Gastroesophageal sphincter (tissue), 4 donors: ENCODE results near the gene DNAJC11. TPM values are rescaled to one million over a fixed set of nuclear protein-coding genes. Genes with fewer than 3 reads are reported as not detected.

Experiments used
- ATAC-seq: fragments of 150-250 bp; one replicate; pipeline ENCODE4 v1.9.1; 2016; ENCODE audit warnings: mild to moderate bottlenecking, moderate library complexity
- H3K27ac ChIP-seq, 4 donors: fragments of 200-600 bp; sonication (generic) in 3 of 4; 1 replicate in 3 of 4; 2 replicates in 1 of 4; pipeline ENCODE4 v1.5.1; 2016 to 2019
- H3K27me3 ChIP-seq: fragments of 200-600 bp; sonication (generic); one replicate; pipeline ENCODE4 v1.5.1; 2019
- H3K36me3 ChIP-seq, 2 donors: fragments of 200-600 bp; sonication (generic); one replicate each; pipeline ENCODE4 v1.5.1; 2019; ENCODE audit warnings: control low read depth in 1 of 2
- H3K4me1 ChIP-seq, 3 donors: fragments of 200-600 bp; sonication (generic); 1 replicate in 2 of 3; 2 replicates in 1 of 3; pipeline ENCODE4 v1.5.1; 2016 to 2019; ENCODE audit warnings: control low read depth in 2 of 3
- H3K4me3 ChIP-seq, 2 donors: fragments of 200-600 bp; sonication (generic); one replicate each; pipeline ENCODE4 v1.5.1; 2019; ENCODE audit warnings: mild to moderate bottlenecking in 1 of 2, moderate library complexity in 1 of 2
- H3K9me3 ChIP-seq, 3 donors: fragments of 200-600 bp; sonication (generic); one replicate each; pipeline ENCODE4 v1.5.1; 2017 to 2019; ENCODE audit warnings: control low read depth in 2 of 3
- EP300 ChIP-seq: sonication (generic); formaldehyde crosslinking; IDR thresholded peaks from one replicate; pipeline ENCODE4 v1.6.1; 2017; ENCODE audit warnings: antibody characterized with exemption, mild to moderate bottlenecking
- POLR2A ChIP-seq, 2 donors: fragments of 450-650 bp; IDR thresholded peaks; one replicate each; pipeline ENCODE4 v1.6.1; 2017; ENCODE audit warnings: antibody characterized with exemption in 2 of 2, mild to moderate bottlenecking in 2 of 2, moderate library complexity in 1 of 2
- POLR2AphosphoS5 ChIP-seq: sonication (generic); formaldehyde crosslinking; IDR thresholded peaks from one replicate; pipeline ENCODE4 v1.6.1; 2017; ENCODE audit warnings: antibody characterized with exemption
- WGBS, 2 donors: methylation state at CpG; one replicate each; pipeline ENCODE4 v1.1.5; 2018; ENCODE audit warnings: low coverage in 1 of 2; 5-methylcytosine and 5-hydroxymethylcytosine counted together
- total RNA-seq, 4 donors: library from RNA; depleted of rRNA; stranded (reverse); fragments of >200 nt; gene quantifications; one replicate each; pipeline ENCODE4 v1.1.0, GENCODE V29; 2016
- TF ChIP-seq, protein P1 (sequence below), 4 experiments: fragments of 200-600 bp in 2 of 4; fragments of 450-650 bp in 2 of 4; sonication (generic) in 1 of 4; IDR thresholded peaks; one replicate each; pipeline ENCODE4 v1.5.1; 2017 to 2019; ENCODE audit warnings: antibody characterized with exemption in 4 of 4, mild to moderate bottlenecking in 2 of 4, moderate library complexity in 2 of 4

The DNAJC11 gene
- total RNA-seq, 4 donors from 2014 or later: 20.9 to 51.7 (median 30.8) TPM

DNA sequence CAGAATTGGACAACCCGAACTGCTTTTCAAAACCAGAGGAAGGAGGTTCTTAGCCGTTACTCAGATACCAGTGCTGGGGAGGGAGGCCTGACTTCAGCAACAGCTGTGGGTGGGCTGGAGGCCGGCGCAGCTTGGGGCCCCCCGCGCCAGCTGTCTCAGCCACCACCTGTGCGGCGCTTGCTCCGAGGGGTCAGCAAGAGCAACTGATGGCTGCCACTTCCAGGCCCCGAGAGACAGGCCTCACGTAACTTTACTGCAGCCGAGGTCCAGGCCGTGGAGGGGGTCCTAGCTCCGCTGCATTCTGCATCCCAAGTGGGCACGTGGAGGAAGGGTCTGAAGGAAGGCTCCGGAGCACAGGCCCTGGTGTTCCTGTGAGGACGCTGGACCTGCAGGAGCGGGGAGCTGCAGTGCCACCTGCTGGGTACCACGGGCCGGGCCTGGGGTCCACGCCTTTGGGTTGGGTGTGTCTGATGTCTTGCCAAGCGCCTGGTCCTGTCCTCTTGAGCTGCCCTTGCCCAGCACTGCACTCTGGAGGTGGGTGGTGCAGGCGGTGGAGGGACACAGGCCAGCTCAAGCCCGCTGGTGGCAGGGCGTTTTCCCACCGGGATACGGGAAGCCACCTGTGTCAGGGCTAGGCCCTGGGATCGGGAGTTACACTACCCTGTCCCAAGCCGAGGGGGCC lies 67.1 kb downstream of the DNAJC11 start:
- Histone ChIP-seq H3K9me3 (no peaks in the 10 kb centered on the region), H3K27me3 (no peaks in the 10 kb centered on the region), H3K36me3 (peaks cover 0 to 100% of the 10 kb centered on the region in 2 donors), H3K4me1 (peaks cover 0 to 19% (median 0%) of the 10 kb centered on the region in 3 donors), H3K4me3 (no peak overlapping the region), H3K27ac (peak overlapping the region in 2 of 4 donors; percentile 38 to 40)
- peak; percentile 70 for ATAC-seq
- TF ChIP-seq, protein P1, sequence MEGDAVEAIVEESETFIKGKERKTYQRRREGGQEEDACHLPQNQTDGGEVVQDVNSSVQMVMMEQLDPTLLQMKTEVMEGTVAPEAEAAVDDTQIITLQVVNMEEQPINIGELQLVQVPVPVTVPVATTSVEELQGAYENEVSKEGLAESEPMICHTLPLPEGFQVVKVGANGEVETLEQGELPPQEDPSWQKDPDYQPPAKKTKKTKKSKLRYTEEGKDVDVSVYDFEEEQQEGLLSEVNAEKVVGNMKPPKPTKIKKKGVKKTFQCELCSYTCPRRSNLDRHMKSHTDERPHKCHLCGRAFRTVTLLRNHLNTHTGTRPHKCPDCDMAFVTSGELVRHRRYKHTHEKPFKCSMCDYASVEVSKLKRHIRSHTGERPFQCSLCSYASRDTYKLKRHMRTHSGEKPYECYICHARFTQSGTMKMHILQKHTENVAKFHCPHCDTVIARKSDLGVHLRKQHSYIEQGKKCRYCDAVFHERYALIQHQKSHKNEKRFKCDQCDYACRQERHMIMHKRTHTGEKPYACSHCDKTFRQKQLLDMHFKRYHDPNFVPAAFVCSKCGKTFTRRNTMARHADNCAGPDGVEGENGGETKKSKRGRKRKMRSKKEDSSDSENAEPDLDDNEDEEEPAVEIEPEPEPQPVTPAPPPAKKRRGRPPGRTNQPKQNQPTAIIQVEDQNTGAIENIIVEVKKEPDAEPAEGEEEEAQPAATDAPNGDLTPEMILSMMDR (IDR thresholded peaks at IDR 0.05): peak in 3 of 4 experiments; percentile 38 to 77 (median 54)
- peak; percentile 51 for TF ChIP-seq POLR2AphosphoS5
- no peak for TF ChIP-seq EP300
- TF ChIP-seq POLR2A (IDR thresholded peaks at IDR 0.05): no peak
- 72% methylated on average over 5 of the region's 29 CpGs; no CpG with 5 or more reads in 1 of the 2 donors for WGBS, 2 donors

DNA sequence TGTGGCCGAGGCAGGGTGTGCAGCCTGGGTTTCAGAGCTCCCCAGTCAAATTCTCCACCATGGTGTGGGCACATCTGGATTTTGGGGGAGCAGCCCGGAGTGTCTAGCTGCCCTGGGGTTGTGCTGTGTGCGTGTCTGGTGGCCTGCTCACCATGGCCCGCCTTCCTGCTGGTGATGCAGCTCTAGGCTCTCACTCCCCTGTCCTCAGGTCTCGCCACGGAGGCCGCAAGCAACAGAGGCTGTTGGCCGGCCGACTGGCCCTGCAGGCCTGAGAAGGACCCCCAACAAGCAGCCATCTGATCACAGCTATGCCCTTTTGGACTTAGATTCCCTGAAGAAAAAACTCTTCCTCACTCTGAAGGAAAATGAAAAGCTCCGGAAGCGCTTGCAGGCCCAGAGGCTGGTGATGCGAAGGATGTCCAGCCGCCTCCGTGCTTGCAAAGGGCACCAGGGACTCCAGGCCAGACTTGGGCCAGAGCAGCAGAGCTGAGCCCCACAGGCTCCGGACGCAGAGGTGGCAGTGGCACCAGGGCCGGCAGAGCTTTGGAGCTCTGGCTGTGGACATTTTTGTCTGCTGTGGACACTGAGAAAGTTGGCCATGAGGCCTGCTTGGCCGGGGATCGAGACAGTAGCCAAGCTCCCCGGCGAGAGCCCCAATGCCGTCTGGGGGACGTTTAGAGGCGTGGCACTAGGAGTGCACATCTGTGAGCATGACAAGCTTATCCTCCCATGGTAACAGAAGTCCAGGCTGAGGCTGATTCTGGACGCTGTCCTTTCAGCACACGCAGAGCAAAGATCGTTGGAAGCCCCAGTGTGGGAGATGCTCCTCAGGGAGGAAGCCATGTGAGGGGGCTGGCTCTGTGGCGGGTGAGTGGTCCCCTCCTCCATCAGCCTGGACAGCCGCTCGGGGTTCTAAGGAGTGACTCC lies 68.8 kb downstream of the DNAJC11 start:
- WGBS, 2 donors: 78 to 88% methylated on average over 1 to 4 of the region's 30 CpGs
- Histone ChIP-seq H3K27me3 (no peaks in the 10 kb centered on the region), H3K9me3 (no peaks in the 10 kb centered on the region), H3K36me3 (peaks cover 0 to 100% of the 10 kb centered on the region in 2 donors), H3K4me3 (no peak overlapping the region), H3K27ac (no peak overlapping the region), H3K4me1 (peaks cover 0 to 27% (median 0%) of the 10 kb centered on the region in 3 donors)
- TF ChIP-seq POLR2A (IDR thresholded peaks at IDR 0.05): no peak
- ATAC-seq: no peak

DNA sequence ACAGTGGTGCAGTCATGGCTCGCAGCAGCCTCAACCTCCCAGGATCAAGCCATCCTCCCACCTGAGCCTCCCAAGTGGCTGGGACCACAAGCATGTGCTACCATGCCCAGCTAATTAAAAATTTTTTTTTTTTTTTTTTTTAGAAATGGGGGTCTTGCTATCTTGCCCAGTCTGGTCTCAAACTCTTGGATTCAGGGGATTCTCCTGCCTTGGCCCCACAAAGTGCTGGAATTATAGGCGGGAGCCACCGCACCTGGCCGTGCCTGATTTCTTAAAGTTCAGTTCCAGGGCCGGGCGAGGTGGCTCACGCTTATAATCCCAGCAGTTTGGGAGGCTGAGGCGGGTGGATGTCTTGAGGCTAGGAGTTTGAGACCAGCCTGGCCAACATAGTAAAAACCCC lies 70.6 kb downstream of the DNAJC11 start:
- TF ChIP-seq, protein P1 (IDR thresholded peaks at IDR 0.05): no peak
- TF ChIP-seq POLR2AphosphoS5 (no peak), EP300 (no peak), POLR2A (IDR thresholded peaks at IDR 0.05) (no peak)
- H3K27me3 ChIP-seq: no peaks in the 10 kb centered on the region
- no peak overlapping the region for H3K27ac ChIP-seq
- no peak for ATAC-seq
- peaks cover 0 to 40% (median 8%) of the 10 kb centered on the region in 3 donors for H3K4me1 ChIP-seq
- WGBS, 2 donors: 71 to 96% methylated on average over 1 to 7 of the region's 8 CpGs
- no peak overlapping the region for H3K4me3 ChIP-seq
- no peaks in the 10 kb centered on the region for H3K9me3 ChIP-seq
- peaks cover 0 to 92% of the 10 kb centered on the region in 2 donors for H3K36me3 ChIP-seq

- TF ChIP-seq EP300 (no peak), POLR2A (IDR thresholded peaks at IDR 0.05) (no peak), POLR2AphosphoS5 (no peak)
- TF ChIP-seq, protein P1 (IDR thresholded peaks at IDR 0.05): no peak
- no peak overlapping the region for H3K4me3 ChIP-seq
- peaks cover 0 to 44% (median 9%) of the 10 kb centered on the region in 3 donors for H3K4me1 ChIP-seq
- no CpG with 5 or more reads among the region's 8 CpGs for WGBS, 2 donors
- H3K27me3 ChIP-seq: no peaks in the 10 kb centered on the region
- H3K27ac ChIP-seq: no peak overlapping the region
- ATAC-seq: no peak
- no peaks in the 10 kb centered on the region for H3K9me3 ChIP-seq
- H3K36me3 ChIP-seq: peaks cover 0 to 82% of the 10 kb centered on the region in 2 donors
Observed at GRCh38 chr1:6630027-6630426, 71.6 kb downstream of the DNAJC11 start.

- no peaks in the 10 kb centered on the region for H3K27me3 ChIP-seq
- H3K9me3 ChIP-seq: no peaks in the 10 kb centered on the region
- TF ChIP-seq POLR2A (IDR thresholded peaks at IDR 0.05) (no peak), EP300 (no peak), POLR2AphosphoS5 (no peak)
- TF ChIP-seq, protein P1 (IDR thresholded peaks at IDR 0.05): no peak
- H3K36me3 ChIP-seq: peaks cover 0 to 72% of the 10 kb centered on the region in 2 donors
- 67 to 100% methylated on average over 1 to 7 of the region's 12 CpGs for WGBS, 2 donors
- peaks cover 0 to 53% (median 15%) of the 10 kb centered on the region in 3 donors for H3K4me1 ChIP-seq
- H3K27ac ChIP-seq: no peak overlapping the region
- no peak overlapping the region for H3K4me3 ChIP-seq
- no peak for ATAC-seq
Observed at GRCh38 chr1:6628971-6629479, 72.6 kb downstream of the DNAJC11 start.
